ENCODE data around the gene DENND11.
"Not testable (repeated sequence)": the region's sequence is repeated elsewhere in the genome, so short reads cannot be mapped to it uniquely, and the experiment has no call there.

DENND11 gene

GRCh38 chr7:141706239-141707064 lies 4.5 kb upstream of the DENND11 start:
- no peak for DNase-seq

DNA sequence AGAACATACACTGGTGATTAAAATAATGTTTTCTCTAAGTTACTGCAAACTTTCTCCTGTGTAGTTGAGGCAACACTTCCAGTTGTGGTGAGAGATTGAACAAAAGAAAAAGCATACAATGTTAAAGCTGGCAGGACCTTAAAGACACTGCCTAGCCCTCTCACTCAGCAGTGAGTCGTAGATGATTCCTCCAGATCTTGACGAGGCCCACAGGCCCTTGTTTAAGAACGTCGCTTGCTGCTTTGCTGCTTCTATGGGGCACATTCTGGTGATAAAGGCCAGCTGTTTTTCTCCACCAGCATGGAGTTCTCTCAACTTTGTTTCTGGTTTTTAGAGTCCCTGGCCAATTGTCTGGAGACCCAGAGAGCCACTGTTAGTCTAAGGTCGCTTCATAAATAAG lies 2.8 kb upstream of the DENND11 start:
- no peak for DNase-seq

GRCh38 chr7:141704112-141704511 lies 2.1 kb upstream of the DENND11 start:
- no peak for DNase-seq

GRCh38 chr7:141702892-141703291 lies 926 bp upstream of the DENND11 start:
- DNase-seq: no peak

GRCh38 chr7:141701489-141702046 lies 398 bp downstream of the DENND11 start:
- peak; percentile 33 to 35 for DNase-seq

- DNase-seq: no peak
These were observed 1.1 kb downstream of the DENND11 start for GRCh38 chr7:141700848-141701371.

DNA sequence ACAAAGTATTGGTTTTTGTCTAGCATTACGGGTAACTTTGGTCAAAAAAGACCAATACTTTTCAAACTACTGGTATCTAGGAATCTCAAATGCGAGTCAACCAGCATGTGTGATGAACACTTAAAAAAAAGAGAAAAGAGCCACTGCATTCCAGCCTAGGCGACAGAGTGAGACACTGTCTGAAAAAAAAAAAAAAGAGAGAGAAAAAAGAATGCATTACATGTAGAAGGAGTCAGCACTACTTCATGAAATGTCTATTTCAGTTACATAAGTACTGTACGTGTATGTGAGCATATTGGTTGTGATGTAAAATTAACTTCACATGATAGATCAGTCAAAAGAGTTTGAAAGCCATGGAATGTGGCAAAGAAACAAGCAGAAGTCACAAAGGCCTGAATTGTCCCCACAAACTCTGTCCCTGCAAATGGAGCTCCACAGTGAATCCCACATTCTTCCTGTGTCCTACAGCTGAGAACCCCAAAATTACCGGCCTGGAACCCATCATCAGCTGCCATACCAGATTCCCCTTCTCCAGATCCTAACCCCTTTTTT lies 1.6 kb downstream of the DENND11 start:
- no peak for DNase-seq

DNA sequence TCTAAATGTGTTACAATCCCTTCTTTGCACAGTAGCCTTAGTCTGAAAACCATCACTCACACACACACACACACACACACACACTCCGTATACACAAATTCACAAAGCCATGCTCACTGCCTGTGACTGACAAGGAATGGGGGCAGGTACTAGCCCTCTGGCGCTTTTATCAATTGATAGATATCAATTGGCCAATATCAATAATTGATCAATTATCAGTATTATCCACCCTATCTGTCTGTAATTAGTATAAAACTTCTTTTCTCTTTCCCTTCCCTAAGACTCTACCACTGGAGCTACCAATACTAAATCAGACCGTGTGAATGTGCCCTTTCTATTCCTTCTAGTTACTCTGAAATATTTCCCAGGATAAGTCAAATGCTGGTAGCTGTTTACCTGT lies 2.1 kb downstream of the DENND11 start:
- no peak for DNase-seq

DNA sequence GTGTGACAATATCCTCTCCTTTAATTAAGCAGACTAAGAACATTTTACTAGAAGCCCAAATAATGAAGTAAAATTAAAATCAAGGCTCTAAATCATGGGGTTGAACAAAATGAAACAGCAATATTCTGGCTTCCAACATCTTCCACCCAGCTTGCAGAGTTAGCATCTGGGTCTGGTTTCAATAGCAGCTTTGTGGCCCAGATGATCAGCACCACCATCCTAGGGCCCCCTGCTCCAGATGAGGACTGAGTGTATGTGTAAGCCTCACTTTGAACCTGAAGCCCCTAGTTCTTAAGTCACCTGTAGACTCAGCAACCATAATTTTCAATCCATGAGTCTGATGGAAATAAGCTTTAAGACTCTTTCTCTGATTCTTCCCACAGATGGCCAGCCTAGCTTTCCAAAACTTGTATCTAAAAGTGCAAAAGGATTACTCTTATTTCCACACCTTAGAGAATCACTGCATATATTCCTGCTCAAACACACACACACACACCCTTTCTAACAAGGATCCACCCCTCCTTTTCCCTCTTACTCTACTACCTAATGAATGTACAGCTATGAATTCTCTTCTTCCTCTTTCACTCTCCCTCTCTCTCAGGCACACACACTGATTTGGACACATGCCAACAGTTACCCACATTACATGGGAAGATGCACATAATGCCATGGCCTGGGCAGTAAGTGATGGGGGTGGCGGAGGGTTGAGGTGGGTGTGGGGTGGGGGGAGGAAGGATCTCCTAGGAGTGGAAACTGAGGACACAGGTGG lies 3.5 kb downstream of the DENND11 start:
- DNase-seq: peak in 1 of 2 donors; percentile 22

DNA sequence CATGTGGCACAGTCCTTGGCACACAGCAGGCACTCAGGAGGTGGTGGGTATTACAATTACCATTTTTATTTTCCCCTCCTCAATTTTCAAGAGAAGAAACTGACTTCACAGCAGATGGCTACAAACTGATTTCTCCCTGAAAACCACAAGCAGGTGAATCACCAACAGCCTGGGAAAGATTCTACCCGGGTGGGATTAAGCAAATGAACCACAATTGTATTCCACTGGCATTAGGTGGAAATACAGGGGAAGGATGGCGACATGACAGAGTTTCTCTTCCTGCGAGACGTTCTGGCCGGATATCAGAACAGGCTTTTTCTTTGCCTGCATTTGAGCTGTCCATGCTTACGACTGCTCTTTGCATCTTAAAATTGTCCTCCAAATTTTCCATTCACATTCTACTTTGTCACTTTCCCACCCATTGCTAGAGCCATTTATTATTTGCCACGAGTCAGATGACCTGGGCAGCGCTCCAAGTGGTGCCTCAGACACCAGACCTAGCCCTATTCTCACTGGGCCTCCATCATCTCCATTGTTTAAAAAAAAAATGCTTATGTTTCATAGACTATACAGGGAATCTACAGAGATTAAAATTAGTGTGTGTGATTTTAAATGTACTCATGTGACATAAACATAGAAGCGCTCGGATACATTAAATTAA lies 4.6 kb downstream of the DENND11 start:
- DNase-seq: no peak

GRCh38 chr7:141696348-141696747 lies 5.6 kb downstream of the DENND11 start:
- no peak for DNase-seq

DNA sequence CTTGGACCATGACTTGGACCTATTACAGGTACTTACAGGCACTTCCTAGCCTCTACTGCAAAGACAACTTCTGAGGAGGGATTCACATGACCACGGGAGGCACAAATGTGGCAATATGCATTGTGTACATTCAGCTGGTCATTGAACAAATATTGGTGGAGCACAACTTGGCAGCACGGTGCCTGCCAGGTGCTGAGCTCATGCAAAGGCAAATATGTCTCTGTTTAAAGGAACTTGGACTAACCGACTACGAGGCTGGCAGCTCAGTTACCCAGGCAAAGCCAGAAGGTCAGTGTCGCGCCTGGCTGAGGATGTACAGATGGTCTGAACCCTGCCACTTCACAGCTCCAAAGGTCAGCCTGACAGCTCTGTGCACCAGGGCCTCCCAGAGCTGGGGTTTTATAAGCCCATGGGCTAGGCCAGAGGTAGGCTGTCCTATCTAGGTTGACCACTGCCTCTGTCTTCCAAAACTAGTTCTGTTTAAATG lies 6.1 kb downstream of the DENND11 start:
- no peak for DNase-seq

DNA sequence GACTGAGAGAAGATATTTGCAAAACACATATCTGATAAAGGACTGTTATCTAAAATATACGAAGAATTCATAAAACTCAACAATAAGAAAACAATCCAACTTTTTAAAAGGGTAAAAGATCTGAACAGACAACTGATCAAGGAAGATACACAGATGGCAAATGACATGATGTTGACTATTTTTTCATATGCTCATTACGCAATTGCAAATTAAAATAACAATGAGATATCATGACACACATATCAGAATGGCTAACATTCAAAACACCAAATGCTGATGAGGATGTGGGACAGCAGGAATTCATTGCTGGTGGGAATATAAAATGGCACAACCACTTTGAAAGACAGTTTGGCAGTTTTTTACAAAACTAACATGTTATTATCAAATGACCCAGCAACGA lies 8.9 kb downstream of the DENND11 start:
- no peak for DNase-seq

DNA sequence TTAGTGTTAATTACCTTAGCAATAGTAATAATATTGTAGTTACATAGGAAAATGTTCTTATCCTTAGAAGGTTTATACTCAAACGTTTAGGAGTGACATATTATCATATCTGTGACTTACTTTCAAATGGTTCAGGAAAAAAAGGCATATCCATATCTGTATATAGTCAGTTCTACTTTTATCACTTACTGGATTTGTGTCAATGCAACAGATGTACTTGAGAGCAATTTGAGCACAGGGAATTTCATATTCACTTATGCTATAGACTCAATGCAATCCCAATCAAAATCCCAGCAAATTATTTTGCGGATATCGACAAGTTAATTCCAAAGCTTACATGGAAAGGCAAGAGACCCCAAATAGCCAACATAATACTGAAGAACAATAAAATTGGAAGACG lies 10.0 kb downstream of the DENND11 start:
- DNase-seq: no peak

- no peak for DNase-seq
These were observed 10.4 kb downstream of the DENND11 start for GRCh38 chr7:141691540-141691939.

DNA sequence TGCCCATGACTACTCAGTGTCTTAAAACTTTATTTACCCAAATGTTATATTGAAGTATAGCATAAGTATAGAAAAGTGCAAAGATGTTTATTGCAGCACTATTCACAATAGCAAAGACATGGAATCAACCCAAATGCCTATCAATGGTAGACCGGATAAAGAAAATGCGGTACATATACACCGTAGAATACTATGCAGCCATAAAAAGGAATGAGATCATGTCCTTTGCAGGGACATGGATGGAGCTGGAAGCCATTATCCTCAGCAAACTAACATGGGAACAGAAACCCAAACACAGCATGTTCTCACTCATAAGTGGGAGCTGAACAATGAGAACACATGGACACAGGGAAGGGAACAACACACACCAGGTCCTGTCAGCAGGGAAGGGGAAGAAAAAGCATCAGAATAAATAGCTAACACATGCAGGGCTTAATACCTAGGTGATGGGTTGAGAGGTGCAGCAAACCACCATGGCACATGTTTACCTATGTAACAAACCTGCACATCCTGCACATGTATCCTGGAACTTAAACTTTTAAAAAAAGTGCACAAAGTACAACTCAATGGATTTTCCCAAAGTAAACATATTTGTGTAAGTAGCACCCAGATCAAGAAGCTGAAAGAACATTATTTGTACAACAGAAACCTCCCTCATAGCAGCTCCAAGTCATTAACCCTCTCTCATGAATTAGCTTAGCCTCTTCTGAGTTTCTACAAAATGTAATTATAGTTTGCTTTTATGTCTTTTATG lies 12.7 kb downstream of the DENND11 start:
- not testable (repeated sequence) for DNase-seq

DNA sequence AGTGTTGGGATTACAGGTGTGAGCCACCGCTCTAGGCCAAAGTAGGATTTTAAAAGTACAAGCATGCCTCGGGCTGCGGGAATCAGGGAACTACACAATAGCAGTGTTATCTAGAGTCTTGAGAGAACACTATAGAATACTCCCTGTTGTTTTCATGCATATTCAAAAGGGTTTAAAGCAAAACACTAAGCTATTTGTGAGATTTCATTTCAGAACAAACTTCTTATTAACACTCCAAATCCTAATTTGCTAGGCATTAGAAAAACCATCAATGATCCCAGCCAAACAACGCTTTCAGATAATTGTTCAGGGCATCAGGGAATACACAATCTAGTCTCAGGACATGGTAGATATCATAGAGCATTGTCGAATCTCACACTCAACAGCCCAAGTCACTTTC lies 13.9 kb downstream of the DENND11 start:
- no peak for DNase-seq

GRCh38 chr7:141686670-141687069 lies 15.3 kb downstream of the DENND11 start:
- DNase-seq: no peak

DNA sequence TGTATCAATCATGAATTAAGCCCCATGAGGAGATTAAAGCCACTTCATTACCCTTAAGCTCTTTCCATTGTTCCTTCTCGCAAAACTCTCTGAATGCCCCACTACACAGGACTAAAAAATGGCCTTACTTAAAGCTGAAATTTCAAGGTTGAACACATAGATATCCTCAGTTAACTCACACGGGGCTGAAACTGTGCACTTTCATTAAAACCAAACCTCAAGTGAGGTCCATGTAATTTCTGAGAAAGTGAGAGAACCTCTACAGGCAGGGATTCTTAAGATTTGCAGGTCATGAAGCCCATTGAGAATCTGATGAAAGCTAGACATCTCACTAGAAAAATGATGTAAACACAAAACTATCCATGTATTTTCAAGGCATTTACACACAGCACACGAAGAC lies 15.9 kb downstream of the DENND11 start:
- DNase-seq: no peak

GRCh38 chr7:141685285-141686023 lies 16.5 kb downstream of the DENND11 start:
- no peak for DNase-seq

- DNase-seq: no peak
These were observed 23.0 kb downstream of the DENND11 start for GRCh38 chr7:141679014-141679413.
